PC-9 (cell line): ENCODE data around the gene DAND5. TPM values are rescaled to one million over a fixed set of nuclear protein-coding genes. Genes with fewer than 3 reads are reported as not detected.
A peak's percentile ranks its signal among the peaks of the same experiment; 100 is the strongest.

ENCODE experiments used
- BruUV-seq: library from RNA; stranded (reverse); fragments of 400-500 nt; replicated peaks from 2 replicates; lab custom pipeline; 2021; lab: Mats Ljungman, UMichigan
- CTCF ChIA-PET: fragments of 300-600 bp; sonication (Branson Sonifier 250); formaldehyde crosslinking; loops from one replicate; lab custom pipeline; 2022; ENCODE audit warnings: antibody characterized with exemption; lab: Charles Lee
- POLR2A ChIA-PET: fragments of 300-600 bp; sonication (Branson Sonifier 250); formaldehyde crosslinking; loops from one replicate; lab custom pipeline; 2022; ENCODE audit warnings: antibody characterized with exemption; ENCODE audit not compliant: unreplicated experiment; lab: Charles Lee
- DNase-seq, 2 experiments: peaks; one replicate each; pipeline versions ENCODE4 v3.0.0 to v3.0.0-alpha.2; 2015 to 2022; ENCODE audit warnings: mixed read lengths in 1 of 2
- H2AFZ ChIP-seq: fragments of 200-600 bp; sonication (generic); 2 replicates; pipeline ENCODE4 v1.8.1; 2017; ENCODE audit warnings: antibody characterized with exemption
- H3F3A ChIP-seq: fragments of 200-600 bp; sonication (generic); 2 replicates; pipeline ENCODE4 v1.8.1; 2017; ENCODE audit warnings: antibody characterized with exemption, mild to moderate bottlenecking, low read depth; ENCODE audit not compliant: insufficient read depth
- H3K27ac ChIP-seq: fragments of 200-600 bp; sonication (generic); 2 replicates; pipeline ENCODE4 v1.6.1; 2016; ENCODE audit warnings: mixed run types
- H3K27me3 ChIP-seq: fragments of 200-600 bp; sonication (generic); 2 replicates; pipeline ENCODE4 v1.6.1; 2016; ENCODE audit warnings: low read depth, mixed run types; ENCODE audit not compliant: insufficient read depth
- H3K36me3 ChIP-seq: fragments of 200-600 bp; sonication (generic); 2 replicates; pipeline ENCODE4 v1.6.1; 2016; ENCODE audit warnings: low read depth, mixed run types
- H3K4me1 ChIP-seq: fragments of 200-600 bp; sonication (generic); replicated peaks from 2 replicates; pipeline ENCODE4 v1.6.1; 2016; ENCODE audit warnings: mixed run types; ENCODE audit not compliant: insufficient read depth
- H3K4me2 ChIP-seq: fragments of 200-600 bp; sonication (generic); 2 replicates; pipeline ENCODE4 v1.6.1; 2017; ENCODE audit warnings: mixed run types
- H3K4me3 ChIP-seq: fragments of 200-600 bp; sonication (generic); 2 replicates; pipeline ENCODE4 v1.6.1; 2016; ENCODE audit warnings: mixed run types
- H3K79me2 ChIP-seq: fragments of 200-600 bp; sonication (generic); 2 replicates; pipeline ENCODE4 v1.6.1; 2017; ENCODE audit warnings: low read depth, mixed run types
- H3K9me2 ChIP-seq: fragments of 200-600 bp; sonication (generic); 2 replicates; pipeline ENCODE4 v1.8.1; 2017; ENCODE audit warnings: mild to moderate bottlenecking; ENCODE audit not compliant: insufficient read depth
- H3K9me3 ChIP-seq: fragments of 200-600 bp; sonication (generic); 2 replicates; pipeline ENCODE4 v1.8.1; 2016; ENCODE audit warnings: low read depth; ENCODE audit not compliant: insufficient read depth
- H4K20me1 ChIP-seq: fragments of 200-600 bp; sonication (generic); 2 replicates; pipeline ENCODE4 v1.8.1; 2017; ENCODE audit not compliant: insufficient read depth
- CTCF ChIP-seq: fragments of 200-600 bp; sonication (generic); conservative IDR thresholded peaks from 2 replicates; pipeline ENCODE4 v1.6.1; 2017; ENCODE audit warnings: mixed run types, antibody characterized with exemption, mild to moderate bottlenecking, moderate library complexity
- EZH2 ChIP-seq: fragments of 200-600 bp; sonication (generic); IDR thresholded peaks from 2 replicates; pipeline ENCODE4 v1.8.0; 2017; ENCODE audit warnings: antibody characterized with exemption, low read depth
- intact Hi-C: fragments of 100-400 bp; cut with micrococcal nuclease; formaldehyde crosslinking; loops from one replicate; pipeline ENCODE4 v1.10.0; 2022; ENCODE audit not compliant: unreplicated experiment
- total RNA-seq: library from RNA; stranded (reverse); gene quantifications from 2 replicates; pipeline ENCODE4 v1.2.3, GENCODE V29; 2021

Gene DAND5
- total RNA-seq, 1 experiment from 2014 or later: 0.20 TPM

GRCh38 chr19:12984143-12984627 is 14.8 kb downstream of the DAND5 start:
- Histone ChIP-seq H2AFZ (no peak overlapping the region), H4K20me1 (no peaks in the 10 kb centered on the region), H3K27me3 (peaks cover 19% of the 10 kb centered on the region), H3K4me3 (no peak overlapping the region), H3K4me2 (peak overlapping the region; percentile 55), H3K79me2 (no peaks in the 10 kb centered on the region), H3K27ac (no peak overlapping the region), H3K4me1 (peaks cover 15% of the 10 kb centered on the region), H3K36me3 (no peaks in the 10 kb centered on the region), H3F3A (peaks cover 22% of the 10 kb centered on the region; the same call in 1 of the 2 replicates), H3K9me2 (no peaks in the 10 kb centered on the region), H3K9me3 (no peaks in the 10 kb centered on the region)
- DNase-seq: no peak
- CTCF ChIA-PET: interaction anchor here (0.7 to 1.9 kb wide), 5 partner anchors 71 to 1916 kb away, joined by 3 to 12 read pairs (median 4); no protein-coding TSS in a partner anchor
- POLR2A ChIA-PET: no interaction called here
- TF ChIP-seq EZH2 (no peak), CTCF (no peak)
- intact Hi-C loops: loop anchor here (2.0 kb wide), 1 partner anchor 111 kb away; no protein-coding TSS in a partner anchor
- BruUV-seq: no TSS peak

GRCh38 chr19:12984683-12985048 is 15.3 kb downstream of the DAND5 start:
- Histone ChIP-seq H3F3A (peaks cover 22% of the 10 kb centered on the region; the same call in 1 of the 2 replicates), H3K4me1 (peaks cover 15% of the 10 kb centered on the region), H2AFZ (no peak overlapping the region), H3K36me3 (no peaks in the 10 kb centered on the region), H4K20me1 (no peaks in the 10 kb centered on the region), H3K27ac (no peak overlapping the region), H3K27me3 (peaks cover 19% of the 10 kb centered on the region), H3K9me3 (no peaks in the 10 kb centered on the region), H3K79me2 (no peaks in the 10 kb centered on the region), H3K9me2 (no peaks in the 10 kb centered on the region), H3K4me3 (no peak overlapping the region), H3K4me2 (peak overlapping the region; percentile 55)
- BruUV-seq: no TSS peak
- TF ChIP-seq EZH2: no peak
- no peak for TF ChIP-seq CTCF
- ChIA-PET POLR2A (no interaction called here), CTCF (interaction anchor here (0.7 to 1.9 kb wide), 7 partner anchors 19 to 1916 kb away, joined by 3 to 12 read pairs (median 3); no protein-coding TSS in a partner anchor)
- intact Hi-C loops: loop anchor here (1.0 to 2.0 kb wide), 2 partner anchors 50 to 110 kb away; no protein-coding TSS in a partner anchor
- DNase-seq: no peak

- Histone ChIP-seq H3K27me3 (peaks cover 19% of the 10 kb centered on the region), H3K79me2 (no peaks in the 10 kb centered on the region), H3F3A (peaks cover 22% of the 10 kb centered on the region; the same call in 1 of the 2 replicates), H3K4me3 (no peak overlapping the region), H4K20me1 (no peaks in the 10 kb centered on the region), H2AFZ (no peak overlapping the region), H3K36me3 (no peaks in the 10 kb centered on the region), H3K9me2 (no peaks in the 10 kb centered on the region), H3K9me3 (no peaks in the 10 kb centered on the region), H3K27ac (no peak overlapping the region), H3K4me1 (peaks cover 15% of the 10 kb centered on the region), H3K4me2 (peak overlapping the region; percentile 55)
- POLR2A ChIA-PET: interaction anchor here (0.5 to 0.8 kb wide), 4 partner anchors 18 to 165 kb away, joined by 3 to 7 read pairs (median 4); no protein-coding TSS in a partner anchor
- intact Hi-C loops: loop anchor here (1.0 to 2.0 kb wide), 2 partner anchors 49 to 110 kb away; no protein-coding TSS in a partner anchor
- DNase-seq: peak; percentile 74 to 83
- CTCF ChIA-PET: interaction anchor here (0.6 to 1.9 kb wide), 8 partner anchors 20 to 1294 kb away, joined by 3 to 12 read pairs (median 4); no protein-coding TSS in a partner anchor
- no TSS peak for BruUV-seq
- TF ChIP-seq EZH2 (no peak), CTCF (no peak)
Measured at GRCh38 chr19:12985049-12985776, 15.8 kb downstream of the DAND5 start.
